ENCODE results near the gene LRRC8A. TPM values are rescaled to one million over a fixed set of nuclear protein-coding genes. Genes with fewer than 3 reads are reported as not detected.

Gene LRRC8A
- total and polyA plus RNA-seq, 2 of the 13 experiments (the other 11 are each of a cell fraction or from before 2014, with no cell fraction given), result 16.1 to 40.6 TPM

GRCh38 chr9:128947277-128947526, 65.3 kb downstream of the LRRC8A start (continued):
- TF ChIP-seq ZBTB4 (CRISPR knock-in tag; IDR thresholded peaks at IDR 0.05; ENCODE audit: borderline replicate concordance), result no peak
- TF ChIP-seq SIX4 (CRISPR knock-in tag; IDR thresholded peaks at IDR 0.05), result no peak
- no peak for TF ChIP-seq ZNF879 (CRISPR knock-in tag; IDR thresholded peaks at IDR 0.05)
- no peak for TF ChIP-seq CEBPB (IDR thresholded peaks at IDR 0.05; ENCODE audit: borderline replicate concordance, low read depth, low read length)
- no peak for TF ChIP-seq ZBTB38 (CRISPR knock-in tag; IDR thresholded peaks at IDR 0.05)
- peak; percentile 57; the same call in 1 of the 2 replicates for TF ChIP-seq KDM5B (CRISPR knock-in tag; IDR thresholded peaks at IDR 0.05; ENCODE audit: borderline replicate concordance)
- TF ChIP-seq ZNF746 (CRISPR knock-in tag; IDR thresholded peaks at IDR 0.05), result 0 out of 2 replicates have a peak, but pooled peaks have one; percentile 6
- TF ChIP-seq ZNF383 (CRISPR knock-in tag; IDR thresholded peaks at IDR 0.05; ENCODE audit: borderline replicate concordance), result no peak
- TF ChIP-seq SNAPC5 (CRISPR knock-in tag; IDR thresholded peaks at IDR 0.05; ENCODE audit: borderline replicate concordance), result no peak
- no peak for TF ChIP-seq PREB (CRISPR knock-in tag; IDR thresholded peaks at IDR 0.05)
- TF ChIP-seq ZNF589 (CRISPR knock-in tag; conservative IDR thresholded peaks at IDR 0.05), result no peak
- no peak for TF ChIP-seq CBX1 (IDR thresholded peaks at IDR 0.05; ENCODE audit: low read depth)
- no peak for TF ChIP-seq ZZZ3 (CRISPR knock-in tag; IDR thresholded peaks at IDR 0.05; ENCODE audit: borderline replicate concordance)
- peak; percentile 51; the same call in 1 of the 2 replicates for TF ChIP-seq MXD1 (CRISPR knock-in tag; IDR thresholded peaks at IDR 0.05)
- TF ChIP-seq GATAD1 (CRISPR knock-in tag; IDR thresholded peaks at IDR 0.05), result no peak
- no peak for TF ChIP-seq ZNF225 (CRISPR knock-in tag; IDR thresholded peaks at IDR 0.05)
- no peak for TF ChIP-seq ZNF12 (CRISPR knock-in tag; IDR thresholded peaks at IDR 0.05)
- no peak for TF ChIP-seq CREBL2 (CRISPR knock-in tag; IDR thresholded peaks at IDR 0.05; ENCODE audit: borderline replicate concordance)
- TF ChIP-seq ZNF790 (CRISPR knock-in tag; IDR thresholded peaks at IDR 0.05; ENCODE audit: borderline replicate concordance), result no peak
- no peak; the same call in 1 of the 2 replicates for TF ChIP-seq ZNF224 (CRISPR knock-in tag; IDR thresholded peaks at IDR 0.05)
- no peak for TF ChIP-seq SAFB2 (CRISPR knock-in tag; IDR thresholded peaks at IDR 0.05; ENCODE audit: borderline replicate concordance, low read depth)
- no peak for TF ChIP-seq SMC3 (IDR thresholded peaks at IDR 0.05; ENCODE audit: low read length)
- TF ChIP-seq CENPBD1 (CRISPR knock-in tag; IDR thresholded peaks at IDR 0.05; ENCODE audit: borderline replicate concordance, low read depth), result no peak
- no peak for TF ChIP-seq ZNF577 (CRISPR knock-in tag; IDR thresholded peaks at IDR 0.05; ENCODE audit: borderline replicate concordance, low read depth)
- TF ChIP-seq ZIK1 (CRISPR knock-in tag; IDR thresholded peaks at IDR 0.05; ENCODE audit: borderline replicate concordance, low read depth), result no peak
- no peak for TF ChIP-seq KLF16 (CRISPR knock-in tag; IDR thresholded peaks at IDR 0.05)
